ENCODE data around the gene RABGGTB.

- TF ChIP-seq POLR2AphosphoS5 (IDR thresholded peaks at IDR 0.05), result no peak
- no peak for TF ChIP-seq CTCF (IDR thresholded peaks at IDR 0.05)
These were observed 14.1 kb upstream of the RABGGTB start for GRCh38 chr1:75771978-75772377.
